OCI-LY3 (cell line): ENCODE results near the gene KIF5B.

Experiments
- CTCF ChIP-seq: fragments of 200-600, 300-600 bp; sonication (generic); IDR thresholded peaks from 2 replicates; pipeline ENCODE4 v1.5.1; 2014; ENCODE audit warnings: antibody characterized with exemption, low read length, low read depth
- EZH2phosphoT487 ChIP-seq: fragments of 200-600 bp; shearing (Covaris generic); IDR thresholded peaks from 2 replicates; pipeline ENCODE4 v1.6.1; 2018; ENCODE audit warnings: antibody characterized with exemption, mixed run types, low read depth

GRCh38 chr10:32056136-32057035, at the start of gene KIF5B:
- TF ChIP-seq CTCF (no peak), EZH2phosphoT487 (no peak)
